Activated T-cell treated with anti-CD3 and anti-CD28 coated beads for 24 hours (primary cell): Measurements from ENCODE around the gene TEX47.

Experiments used
- DNase-seq: peaks from one replicate; pipeline ENCODE4 v3.0.0-alpha.2; 2020; ENCODE audit warnings: low read depth

Gene TEX47

GRCh38 chr7:88795553-88795952, at the start of gene TEX47:
TSS of gene TEX47 (minus strand) at chr7:88795737. CDS start at chr7:88794942, 795 bp downstream.
- DNase-seq, result no peak

- DNase-seq, result no peak
Observed at GRCh38 chr7:88845091-88845490, 49.6 kb upstream of the TEX47 start.

GRCh38 chr7:88842201-88842600, 46.7 kb upstream of the TEX47 start:
- DNase-seq, result no peak

- DNase-seq, result no peak
Observed at GRCh38 chr7:88835147-88835728, 39.7 kb upstream of the TEX47 start.

- no peak for DNase-seq
Observed at GRCh38 chr7:88826222-88826621, 30.7 kb upstream of the TEX47 start.

GRCh38 chr7:88818552-88818951, 23.0 kb upstream of the TEX47 start:
- DNase-seq, result no peak

- DNase-seq, result no peak
Observed at GRCh38 chr7:88806280-88807037, 10.9 kb upstream of the TEX47 start.

- no peak for DNase-seq
Observed at GRCh38 chr7:88801046-88801445, 5.5 kb upstream of the TEX47 start.

GRCh38 chr7:88792361-88792760, 3.2 kb downstream of the TEX47 start:
- no peak for DNase-seq

- no peak for DNase-seq
Observed at GRCh38 chr7:88791891-88792290, 3.6 kb downstream of the TEX47 start.

GRCh38 chr7:88789480-88790064, 6.0 kb downstream of the TEX47 start:
- no peak for DNase-seq

- DNase-seq, result no peak
Observed at GRCh38 chr7:88787777-88788176, 7.8 kb downstream of the TEX47 start.

- no peak for DNase-seq
Observed at GRCh38 chr7:88775838-88776237, 19.7 kb downstream of the TEX47 start.

- no peak for DNase-seq
Observed at GRCh38 chr7:88772776-88773175, 22.8 kb downstream of the TEX47 start.

GRCh38 chr7:88771417-88771816, 24.1 kb downstream of the TEX47 start:
- no peak for DNase-seq

GRCh38 chr7:88761779-88762178, 33.8 kb downstream of the TEX47 start:
- DNase-seq, result no peak

- no peak for DNase-seq
Observed at GRCh38 chr7:88760136-88760515, 35.4 kb downstream of the TEX47 start.

- no peak for DNase-seq
Observed at GRCh38 chr7:88759230-88760135, 36.1 kb downstream of the TEX47 start, which contains the start of gene ZNF804B. TSS of gene ZNF804B (plus strand) at chr7:88759700. CDS start at chr7:88759977, 277 bp downstream.

- no peak for DNase-seq
Observed at GRCh38 chr7:88758381-88759229, 36.9 kb downstream of the TEX47 start.

GRCh38 chr7:88757371-88757770, 38.2 kb downstream of the TEX47 start:
- no peak for DNase-seq

GRCh38 chr7:88756802-88757201, 38.7 kb downstream of the TEX47 start:
- no peak for DNase-seq
